Epidermal melanocyte (primary cell): ENCODE results near the gene RNF31.

Experiments
- DNase-seq: peaks from one replicate; pipeline ENCODE4 v3.0.0; 2011; ENCODE audit warnings: low spot score; ENCODE audit not compliant: insufficient read length

The RNF31 gene

GRCh38 chr14:24182110-24182882 is 35.0 kb downstream of the RNF31 start:
- DNase-seq = no peak

GRCh38 chr14:24183014-24183481 is 35.8 kb downstream of the RNF31 start:
- DNase-seq = no peak

GRCh38 chr14:24184104-24184970 is 37.0 kb downstream of the RNF31 start:
- no peak for DNase-seq

GRCh38 chr14:24185026-24185425 is 37.7 kb downstream of the RNF31 start:
- no peak for DNase-seq

- DNase-seq = no peak
Observed at GRCh38 chr14:24185741-24186140, 38.4 kb downstream of the RNF31 start.

- DNase-seq = no peak
Observed at GRCh38 chr14:24186831-24187538, 39.7 kb downstream of the RNF31 start.

- no peak for DNase-seq
Observed at GRCh38 chr14:24187539-24187915, 40.2 kb downstream of the RNF31 start.

GRCh38 chr14:24188251-24189058 is 41.2 kb downstream of the RNF31 start, which contains the start of gene IPO4:
Gene IPO4 (minus strand): TSS chr14:24188816. CDS start chr14:24188787, 29 bp downstream.
- DNase-seq = peak; percentile 100

GRCh38 chr14:24189059-24189375 is 41.7 kb downstream of the RNF31 start:
- DNase-seq = no peak

- no peak for DNase-seq
Observed at GRCh38 chr14:24189460-24189859, 42.2 kb downstream of the RNF31 start.

GRCh38 chr14:24190416-24190815 is 43.1 kb downstream of the RNF31 start:
- DNase-seq = no peak

GRCh38 chr14:24192933-24193332 is 45.6 kb downstream of the RNF31 start:
- no peak for DNase-seq

GRCh38 chr14:24194186-24194872 is 47.0 kb downstream of the RNF31 start:
- DNase-seq = no peak

GRCh38 chr14:24194873-24195185 is 47.5 kb downstream of the RNF31 start:
- DNase-seq = no peak

- peak; percentile 94 for DNase-seq
Observed at GRCh38 chr14:24195186-24196070, 48.1 kb downstream of the RNF31 start, which contains the start of gene TM9SF1. Gene TM9SF1 (minus strand): TSS chr14:24195441. CDS start chr14:24195019, 422 bp downstream.

GRCh38 chr14:24196071-24197055 is 49.1 kb downstream of the RNF31 start:
- DNase-seq = no peak

GRCh38 chr14:24197056-24197450 is 49.8 kb downstream of the RNF31 start:
- DNase-seq = no peak

- DNase-seq = no peak
Observed at GRCh38 chr14:24198814-24199524, 51.7 kb downstream of the RNF31 start.
